IMR-90 (cell line): ENCODE data around the gene SNRNP200.

Source experiments
- BHLHE40 ChIP-seq: fragments of 150-350 bp; IDR thresholded peaks from 2 replicates; pipeline ENCODE4 v1.6.1; 2016; ENCODE audit warnings: mild to moderate bottlenecking, low read depth, low read length
- CTCF ChIP-seq: conservative IDR thresholded peaks from 2 replicates; pipeline ENCODE4 v1.5.1; 2012; ENCODE audit warnings: mild to moderate bottlenecking, low read depth, low read length, improper control_type of control experiment
- MAFK ChIP-seq: IDR thresholded peaks from 2 replicates; pipeline ENCODE4 v1.6.1; 2012; ENCODE audit warnings: low read depth, low read length, improper control_type of control experiment
- MXI1 ChIP-seq: IDR thresholded peaks from 2 replicates; pipeline ENCODE4 v1.6.1; 2012; ENCODE audit warnings: low read depth, mild to moderate bottlenecking, low read length, moderate library complexity, borderline replicate concordance
- RAD21 ChIP-seq: IDR thresholded peaks from 2 replicates; pipeline ENCODE4 v1.6.1; 2012; ENCODE audit warnings: low read length, improper control_type of control experiment
- RFX5 ChIP-seq: IDR thresholded peaks from 2 replicates; pipeline ENCODE4 v1.8.0; 2012; ENCODE audit warnings: low read depth, mild to moderate bottlenecking, low read length, moderate library complexity

DNA sequence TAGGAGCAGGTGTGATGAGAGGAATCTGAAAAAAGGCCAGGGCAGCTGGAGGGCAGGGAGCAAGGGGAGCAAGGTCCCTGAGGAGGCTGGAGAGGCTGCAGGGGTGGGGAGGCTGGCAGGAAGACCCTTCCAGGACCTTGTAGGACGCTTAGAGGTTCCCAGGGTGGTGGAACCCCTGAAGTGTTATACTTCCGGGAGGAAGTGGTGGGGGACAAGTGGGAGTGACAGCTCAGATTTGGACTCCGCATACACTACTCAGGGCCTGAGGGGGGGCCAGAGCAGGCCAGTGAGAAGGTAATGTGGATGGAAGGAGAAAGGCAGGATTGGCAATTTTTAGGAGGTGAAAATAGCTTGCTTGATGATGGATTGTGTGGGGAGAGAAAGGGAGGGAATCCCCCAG lies 28.4 kb upstream of the SNRNP200 start:
- TF ChIP-seq RFX5, result no peak
- TF ChIP-seq CTCF, result no peak
- no peak for TF ChIP-seq RAD21
- no peak for TF ChIP-seq MXI1
- no peak for TF ChIP-seq BHLHE40
- no peak for TF ChIP-seq MAFK
